Measurements from ENCODE around the gene NCAM1. TPM values are rescaled to one million over a fixed set of nuclear protein-coding genes. Genes with fewer than 3 reads are reported as not detected.

The NCAM1 gene
- total and polyA plus RNA-seq, 2 donors from 2014 or later = 1.7 to 3.0 TPM

DNA sequence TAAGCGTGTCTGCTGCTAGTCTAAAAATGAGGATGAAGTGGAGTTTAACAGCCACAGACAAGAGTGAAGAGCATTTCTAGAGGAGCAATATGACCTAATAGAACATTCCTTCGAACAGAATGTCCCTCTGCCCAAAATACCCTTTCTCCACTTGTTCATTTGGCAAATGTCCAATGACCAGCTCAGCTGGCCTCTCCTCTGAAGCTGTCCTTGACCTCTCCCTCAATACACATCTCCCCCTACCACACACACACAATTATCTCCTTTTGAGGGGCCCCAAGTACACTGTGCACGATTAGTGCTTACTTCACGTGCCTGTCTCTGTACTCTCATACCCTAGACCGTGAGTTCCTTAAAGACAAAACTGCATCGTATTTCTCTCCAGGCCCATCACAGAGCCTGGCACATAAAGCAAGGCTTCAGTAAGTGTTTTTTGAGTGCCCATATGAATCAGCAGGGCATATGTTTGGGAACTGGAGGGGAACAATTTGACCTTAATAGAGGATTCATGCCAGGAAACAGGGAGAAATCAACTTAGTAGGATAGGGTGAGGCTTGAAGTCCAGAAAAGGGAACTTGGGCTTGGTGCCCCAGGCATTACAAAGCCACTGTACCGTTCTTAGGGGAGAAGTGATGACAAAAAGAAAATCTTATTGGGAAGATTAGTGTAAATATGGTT, 18.1 kb upstream of the NCAM1 start:
- Histone ChIP-seq H3K9me3 (ENCODE audit: control insufficient read depth in 2 of 3, insufficient read depth in 1 of 3, low read length in 3 of 3) (no peaks in the 10 kb centered on the region), H3K36me3 (ENCODE audit: control insufficient read depth in 2 of 3, insufficient read depth in 3 of 3, low read length in 3 of 3) (no peaks in the 10 kb centered on the region), H3K27ac (ENCODE audit: low read depth in 2 of 2, low read length in 2 of 2) (no peak overlapping the region), H3K27me3 (ENCODE audit: control insufficient read depth, insufficient read depth, low read length) (no peaks in the 10 kb centered on the region), H3K4me1 (ENCODE audit: control insufficient read depth in 2 of 3, insufficient read depth in 2 of 3, low read depth in 1 of 3, low read length in 3 of 3) (no peaks in the 10 kb centered on the region), H3K9ac (ENCODE audit: low read length in 3 of 3) (no peak overlapping the region), H3K4me3 (ENCODE audit: low read length in 3 of 3) (no peak overlapping the region)
- FAIRE-seq (no peak), DNase-seq (no peak)
- TF ChIP-seq CTCF (IDR thresholded peaks at IDR 0.05; ENCODE audit: borderline replicate concordance, extremely low read depth, insufficient read depth) = no peak
- intact Hi-C loops (cut with DNase I) = no loop called here

DNA sequence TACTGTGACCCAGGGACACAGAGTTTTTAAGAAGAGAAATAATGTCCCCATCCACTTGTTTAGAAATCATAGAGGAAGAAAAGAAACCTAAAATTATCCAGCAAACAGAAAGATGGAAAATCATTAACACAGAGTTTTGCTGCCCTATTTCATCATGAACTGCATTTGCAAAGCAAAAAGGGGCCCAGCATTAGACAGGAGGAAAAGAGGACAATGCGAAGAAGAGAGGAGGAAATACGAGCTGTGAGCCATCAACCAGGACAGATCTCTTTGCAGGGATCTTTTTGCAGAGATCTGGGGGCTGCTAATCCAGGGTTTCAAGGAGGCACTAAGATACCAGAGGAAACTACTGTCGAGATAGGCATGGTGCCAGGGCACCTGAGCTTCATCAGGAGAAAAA, 14.4 kb upstream of the NCAM1 start:
- H3K4me3 ChIP-seq (ENCODE audit: low read length in 3 of 3) = no peak overlapping the region
- FAIRE-seq (no peak), DNase-seq (no peak)
- H3K4me1 ChIP-seq (ENCODE audit: control insufficient read depth in 2 of 3, insufficient read depth in 2 of 3, low read depth in 1 of 3, low read length in 3 of 3) = no peaks in the 10 kb centered on the region
- intact Hi-C loops (cut with DNase I) = no loop called here
- H3K27me3 ChIP-seq (ENCODE audit: control insufficient read depth, insufficient read depth, low read length) = no peaks in the 10 kb centered on the region
- H3K27ac ChIP-seq (ENCODE audit: low read depth in 2 of 2, low read length in 2 of 2) = no peak overlapping the region
- no peak overlapping the region for H3K9ac ChIP-seq (ENCODE audit: low read length in 3 of 3)
- TF ChIP-seq CTCF (IDR thresholded peaks at IDR 0.05; ENCODE audit: borderline replicate concordance, extremely low read depth, insufficient read depth) = no peak
- H3K36me3 ChIP-seq (ENCODE audit: control insufficient read depth in 2 of 3, insufficient read depth in 3 of 3, low read length in 3 of 3) = no peaks in the 10 kb centered on the region
- H3K9me3 ChIP-seq (ENCODE audit: control insufficient read depth in 2 of 3, insufficient read depth in 1 of 3, low read length in 3 of 3) = no peaks in the 10 kb centered on the region

DNA sequence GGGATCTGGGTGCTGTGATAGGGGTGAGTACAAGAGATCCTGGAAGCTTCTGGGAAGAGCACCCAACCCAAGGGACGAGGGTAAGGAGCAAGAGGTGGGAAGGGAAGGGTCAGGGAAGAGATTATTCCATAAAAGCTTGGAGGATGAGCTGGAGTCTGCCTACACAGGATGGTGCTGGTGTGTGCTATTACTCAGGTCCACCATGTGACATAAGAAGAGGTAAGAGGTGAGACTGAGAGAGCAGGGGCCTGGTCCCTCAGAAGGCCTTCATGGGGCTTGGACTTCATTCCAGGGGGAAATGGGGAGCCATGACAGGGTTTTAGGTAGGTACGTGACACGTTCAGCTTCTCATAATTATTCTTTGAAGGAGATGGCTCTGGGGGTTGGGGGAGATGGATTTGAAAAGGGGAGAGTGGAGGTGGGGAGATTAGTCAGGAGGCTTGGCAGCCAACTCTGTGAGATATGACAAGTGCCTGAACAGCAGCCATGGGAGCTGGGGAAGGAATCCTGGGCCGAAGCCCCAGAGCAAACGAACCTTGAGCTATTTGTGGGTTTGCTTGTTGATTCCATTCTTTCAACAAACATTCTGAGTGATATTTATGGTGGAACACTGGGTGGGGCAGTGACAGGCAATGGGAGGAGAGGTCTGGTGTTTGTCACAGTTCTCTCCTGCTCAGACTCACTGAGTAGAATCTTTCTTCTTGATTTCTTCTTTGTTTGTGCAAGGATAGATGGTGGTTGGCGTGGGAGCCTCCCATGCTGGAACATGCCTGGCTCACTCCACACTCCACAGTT, 11.2 kb upstream of the NCAM1 start:
- TF ChIP-seq CTCF (IDR thresholded peaks at IDR 0.05; ENCODE audit: borderline replicate concordance, extremely low read depth, insufficient read depth) = no peak
- no peak overlapping the region for H3K9ac ChIP-seq (ENCODE audit: low read length in 3 of 3)
- no peaks in the 10 kb centered on the region for H3K4me1 ChIP-seq (ENCODE audit: control insufficient read depth in 2 of 3, insufficient read depth in 2 of 3, low read depth in 1 of 3, low read length in 3 of 3)
- no peaks in the 10 kb centered on the region for H3K36me3 ChIP-seq (ENCODE audit: control insufficient read depth in 2 of 3, insufficient read depth in 3 of 3, low read length in 3 of 3)
- intact Hi-C loops (cut with DNase I) = no loop called here
- no peaks in the 10 kb centered on the region for H3K27me3 ChIP-seq (ENCODE audit: control insufficient read depth, insufficient read depth, low read length)
- DNase-seq = no peak
- no peak for FAIRE-seq
- no peak overlapping the region for H3K27ac ChIP-seq (ENCODE audit: low read depth in 2 of 2, low read length in 2 of 2)
- no peak overlapping the region for H3K4me3 ChIP-seq (ENCODE audit: low read length in 3 of 3)
- peaks cover 0 to 8% (median 2%) of the 10 kb centered on the region in 3 donors for H3K9me3 ChIP-seq (ENCODE audit: control insufficient read depth in 2 of 3, insufficient read depth in 1 of 3, low read length in 3 of 3)
